HepG2 (cell line): ENCODE measurements around the gene SNX21. TPM values are rescaled to one million over a fixed set of nuclear protein-coding genes. Genes with fewer than 3 reads are reported as not detected.

Source experiments
- ATAC-seq: fragments of 200-7000 bp; cut with Tn5 transposase; 3 replicates; pipeline ENCODE4 v1.9.1; 2020; ENCODE audit warnings: mild to moderate bottlenecking, moderate library complexity
- BruUV-seq: library from RNA; stranded (reverse); fragments of 400-500 nt; replicated peaks from 2 replicates; lab custom pipeline; 2021; lab: Mats Ljungman, UMichigan
- CTCF ChIA-PET: fragments of 300-600 bp; formaldehyde crosslinking; extraction: SDS; loops from one replicate; lab custom pipeline; 2021; ENCODE audit warnings: low total read pairs, inconsistent platforms, low intra/inter-chr PET ratio; lab: Yijun Ruan, JAX
- POLR2A ChIA-PET: fragments of 350-600 bp; sonication (Branson Sonifier 250); formaldehyde crosslinking; loops from one replicate; lab custom pipeline; 2020; ENCODE audit warnings: antibody characterized with exemption, inconsistent platforms; lab: Yijun Ruan, JAX
- DNase-seq: peaks from one replicate; pipeline ENCODE4 v3.0.0-alpha.2; 2015; ENCODE audit warnings: low spot score
- FAIRE-seq: peaks from 3 replicates; lab custom pipeline; 2011; peaks lifted over from hg19 to GRCh38; lab: Jason Lieb, UNC
- H2AFZ ChIP-seq: one replicate; pipeline ENCODE4 v1.6.1; 2011; ENCODE audit warnings: low read length, inconsistent platforms
- H3K27ac ChIP-seq: fragments of 300-600 bp; 3 replicates; pipeline ENCODE4 v1.8.0; 2011; ENCODE audit warnings: mixed run types, mild to moderate bottlenecking, mixed read lengths, low read length, inconsistent platforms; ENCODE audit not compliant: insufficient read depth; ENCODE audit errors: extremely low read length
- H3K27me3 ChIP-seq, 2 experiments: fragments of 200-600 bp in 1 of 2; 2 replicates in 1 of 2; 3 replicates in 1 of 2; pipeline versions ENCODE4 v1.6.0 to v1.8.0; 2011; ENCODE audit warnings: low read length in 2 of 2, mild to moderate bottlenecking in 2 of 2, moderate library complexity in 2 of 2, inconsistent platforms in 1 of 2; ENCODE audit not compliant: insufficient read depth in 2 of 2, control insufficient read depth in 1 of 2
- H3K36me3 ChIP-seq, 2 experiments: fragments of 200-600 bp in 1 of 2; replicated peaks in 1 of 2; 2 replicates in 1 of 2; 3 replicates in 1 of 2; pipeline versions ENCODE4 v1.5.1 to v1.8.0; 2011; ENCODE audit warnings: low read length in 2 of 2, inconsistent platforms in 1 of 2; ENCODE audit not compliant: insufficient read depth in 2 of 2, control insufficient read depth in 1 of 2
- H3K4me1 ChIP-seq: 2 replicates; pipeline ENCODE4 v1.5.1; 2012; ENCODE audit warnings: low read length, inconsistent platforms; ENCODE audit not compliant: insufficient read depth
- H3K4me2 ChIP-seq: 2 replicates; pipeline ENCODE4 v1.6.0; 2011; ENCODE audit warnings: low read depth, low read length, inconsistent platforms
- H3K4me3 ChIP-seq, 3 experiments: fragments of 200-600 bp in 1 of 3; sonication (generic), shearing (Covaris generic) in 1 of 3; replicated peaks in 1 of 3; 2 replicates each; pipeline ENCODE4 v1.5.1; 2011 to 2016; ENCODE audit warnings: low read length in 3 of 3, inconsistent platforms in 2 of 3, low read depth in 2 of 3, mild to moderate bottlenecking in 2 of 3, control low read depth in 1 of 3, mixed read lengths in 1 of 3; ENCODE audit not compliant: insufficient read depth in 1 of 3
- H3K79me2 ChIP-seq: one replicate; pipeline ENCODE4 v1.6.1; 2011; ENCODE audit warnings: low read length, inconsistent platforms; ENCODE audit not compliant: insufficient read depth
- H3K9ac ChIP-seq: 2 replicates; pipeline ENCODE4 v1.6.0; 2011; ENCODE audit warnings: mild to moderate bottlenecking, low read depth, low read length, inconsistent platforms; ENCODE audit not compliant: insufficient read depth
- H3K9me3 ChIP-seq: 2 replicates; pipeline ENCODE4 v1.5.1; 2012; ENCODE audit warnings: mild to moderate bottlenecking, low read length
- H4K20me1 ChIP-seq: 2 replicates; pipeline ENCODE4 v1.6.0; 2011; ENCODE audit warnings: inconsistent platforms, mild to moderate bottlenecking, low read length, moderate library complexity; ENCODE audit not compliant: insufficient read depth
- ARNTL ChIP-seq: sonication (generic); formaldehyde crosslinking; IDR thresholded peaks from 2 replicates; pipeline ENCODE4 v1.4.0; 2020; ENCODE audit warnings: mild to moderate bottlenecking, missing genetic modification reagents
- EHMT2 ChIP-seq: fragments of 200-600 bp; sonication (generic); IDR thresholded peaks from 2 replicates; pipeline ENCODE4 v1.7.0; 2017; ENCODE audit warnings: antibody characterized with exemption, low read depth, low read length, borderline replicate concordance
- ETS1 ChIP-seq: sonication (generic); formaldehyde crosslinking; IDR thresholded peaks from 2 replicates; pipeline ENCODE4 v1.4.0; 2020; ENCODE audit warnings: missing genetic modification reagents
- GTF3A ChIP-seq: sonication (generic); formaldehyde crosslinking; conservative IDR thresholded peaks from 2 replicates; pipeline ENCODE4 v1.4.0; 2020; ENCODE audit warnings: mild to moderate bottlenecking, missing genetic modification reagents
- IKZF4 ChIP-seq: sonication (generic); formaldehyde crosslinking; IDR thresholded peaks from 2 replicates; pipeline ENCODE4 v1.5.1; 2020; ENCODE audit warnings: borderline replicate concordance, mild to moderate bottlenecking, low read depth, missing genetic modification reagents; ENCODE audit errors: not compliant biosample characterization
- KDM3A ChIP-seq: IDR thresholded peaks from 2 replicates; pipeline ENCODE4 v1.6.1; 2018; ENCODE audit warnings: low read depth, missing compliant biosample characterization
- MEIS2 ChIP-seq: sonication (generic); formaldehyde crosslinking; IDR thresholded peaks from 2 replicates; pipeline ENCODE4 v1.9.0; 2021; ENCODE audit warnings: mild to moderate bottlenecking, missing genetic modification reagents
- MZF1 ChIP-seq: sonication (generic); formaldehyde crosslinking; IDR thresholded peaks from 2 replicates; pipeline ENCODE4 v1.8.1; 2023; ENCODE audit warnings: mild to moderate bottlenecking, missing genetic modification reagents, borderline replicate concordance
- PTBP1 ChIP-seq: fragments of 200-400 bp; formaldehyde crosslinking; IDR thresholded peaks from 2 replicates; pipeline ENCODE4 v1.6.1; 2018; ENCODE audit warnings: low read length, low read depth; ENCODE audit not compliant: poor library complexity, severe bottlenecking
- RBM22 ChIP-seq: fragments of 200-400 bp; formaldehyde crosslinking; optimal IDR thresholded peaks from 2 replicates; pipeline ENCODE3; 2017; ENCODE audit warnings: mild to moderate bottlenecking, low read length, moderate library complexity
- ZBTB2 ChIP-seq: sonication (generic); formaldehyde crosslinking; IDR thresholded peaks from 2 replicates; pipeline ENCODE4 v1.8.0; 2022; ENCODE audit warnings: low read depth, missing genetic modification reagents
- ZBTB49 ChIP-seq: sonication (generic); formaldehyde crosslinking; IDR thresholded peaks from 2 replicates; pipeline ENCODE4 v1.4.0; 2020; ENCODE audit warnings: missing genetic modification reagents, borderline replicate concordance
- ZNF33A ChIP-seq: sonication (generic); formaldehyde crosslinking; IDR thresholded peaks from 2 replicates; pipeline ENCODE4 v1.5.1; 2020; ENCODE audit warnings: missing genetic modification reagents, mild to moderate bottlenecking, moderate library complexity, borderline replicate concordance
- ZNF547 ChIP-seq: sonication (generic); formaldehyde crosslinking; IDR thresholded peaks from 2 replicates; pipeline ENCODE4 v1.5.1; 2020; ENCODE audit warnings: mild to moderate bottlenecking, missing genetic modification reagents
- ZSCAN12 ChIP-seq: sonication (generic); formaldehyde crosslinking; IDR thresholded peaks from 2 replicates; pipeline ENCODE4 v1.9.0; 2021; ENCODE audit warnings: mild to moderate bottlenecking, missing genetic modification reagents
- WGBS: methylation state at CpG from one replicate; pipeline ENCODE4 v1.1.6; 2017; ENCODE audit warnings: low lambda C conversion rate; 5-methylcytosine and 5-hydroxymethylcytosine counted together
- in situ Hi-C: cut with HindIII; loops from 2 replicates; pipeline ENCODE4 v1.10.0; 2017; ENCODE audit warnings: low pct_unique_long_range_greater_than_20kb; ENCODE audit not compliant: extremely low pct_ligation_motif_present
- intact Hi-C: fragments of 100-400 bp; cut with micrococcal nuclease; formaldehyde crosslinking; loops from one replicate; pipeline ENCODE4 v1.10.0; 2022; ENCODE audit not compliant: unreplicated experiment
- polyA plus RNA-seq, 8 experiments: library from polyadenylated mRNA; depleted of rRNA in 3 of 8; stranded (reverse) in 7 of 8; unstranded in 1 of 8; fragments of >200 nt; fragmentation: Illumina TruSeq in 4 of 8; extraction: Trizol in 4 of 8; gene quantifications; 2 replicates each; pipeline versions ENCODE4 v1.2.1 to v1.2.3, GENCODE V29; 2011 to 2016; ENCODE audit warnings: low read depth in 4 of 8, missing spikeins in 1 of 8, mixed read lengths in 1 of 8; ENCODE audit not compliant: insufficient read depth in 1 of 8
- total RNA-seq, 5 experiments: library from RNA; depleted of rRNA; stranded (reverse); fragments of >200 nt; fragmentation: Illumina TruSeq; extraction: Trizol; gene quantifications; 2 replicates each; pipeline ENCODE4 v1.2.3, GENCODE V29; 2016; ENCODE audit warnings: low read depth in 1 of 5
- TF ChIP-seq, protein P1 (sequence below): sonication (generic); formaldehyde crosslinking; IDR thresholded peaks from 2 replicates; pipeline ENCODE4 v1.4.0; 2020; ENCODE audit warnings: mild to moderate bottlenecking, missing genetic modification reagents

SNX21 gene
- total and polyA plus RNA-seq, 2 of the 13 experiments (the other 11 are each of a cell fraction or from before 2014, with no cell fraction given), result 7.7 to 12.8 TPM

DNA sequence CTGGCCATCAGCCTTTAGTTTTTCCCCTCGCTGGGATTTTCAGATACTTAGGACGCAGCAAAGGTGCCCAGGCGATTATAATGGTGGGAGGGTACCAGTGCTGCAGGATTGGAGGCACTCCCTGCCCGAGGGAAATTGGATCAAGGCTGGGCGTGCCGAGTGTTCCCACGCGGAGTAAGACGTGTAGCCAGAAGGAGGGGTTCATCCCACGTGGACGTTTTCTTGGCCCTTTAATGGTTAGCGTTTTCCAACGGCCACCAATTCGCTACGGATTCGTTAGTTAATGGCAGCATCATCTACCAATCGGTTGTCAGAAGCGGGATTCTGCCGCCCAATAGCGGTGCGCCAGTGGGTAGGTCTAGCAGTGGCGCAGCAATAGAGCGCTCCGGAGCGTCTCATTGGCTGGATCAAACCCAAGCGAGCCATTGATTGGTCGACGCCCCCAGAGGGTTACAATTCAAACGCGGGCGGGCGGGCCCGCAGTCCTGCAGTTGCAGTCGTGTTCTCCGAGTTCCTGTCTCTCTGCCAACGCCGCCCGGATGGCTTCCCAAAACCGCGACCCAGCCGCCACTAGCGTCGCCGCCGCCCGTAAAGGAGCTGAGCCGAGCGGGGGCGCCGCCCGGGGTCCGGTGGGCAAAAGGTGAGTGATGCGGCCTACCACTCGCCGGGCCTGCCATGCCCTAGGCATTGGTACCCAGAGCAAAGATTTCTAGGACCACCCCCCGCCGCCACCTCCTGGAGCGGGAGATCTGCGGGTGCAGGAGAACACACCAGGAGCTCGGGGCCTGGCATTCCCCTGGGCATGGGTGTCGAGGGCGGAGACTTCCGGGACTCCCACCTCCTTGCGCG, 21.2 kb upstream of the SNX21 start, which contains the start of gene UBE2C (continued):
- TF ChIP-seq RBM22 (peak; percentile 89), PTBP1 (peak; percentile 42), KDM3A (CRISPR knock-in tag) (peak; percentile 12; the same call in 1 of the 2 replicates), ARNTL (CRISPR knock-in tag) (no peak), IKZF4 (CRISPR knock-in tag) (no peak), ETS1 (no peak), ZBTB2 (CRISPR knock-in tag) (peak; percentile 66; the same call in 1 of the 2 replicates)
- TF ChIP-seq, protein P1, sequence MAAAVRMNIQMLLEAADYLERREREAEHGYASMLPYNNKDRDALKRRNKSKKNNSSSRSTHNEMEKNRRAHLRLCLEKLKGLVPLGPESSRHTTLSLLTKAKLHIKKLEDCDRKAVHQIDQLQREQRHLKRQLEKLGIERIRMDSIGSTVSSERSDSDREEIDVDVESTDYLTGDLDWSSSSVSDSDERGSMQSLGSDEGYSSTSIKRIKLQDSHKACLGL (CRISPR knock-in tag), result peak; percentile 72; the same call in 1 of the 2 replicates

DNA sequence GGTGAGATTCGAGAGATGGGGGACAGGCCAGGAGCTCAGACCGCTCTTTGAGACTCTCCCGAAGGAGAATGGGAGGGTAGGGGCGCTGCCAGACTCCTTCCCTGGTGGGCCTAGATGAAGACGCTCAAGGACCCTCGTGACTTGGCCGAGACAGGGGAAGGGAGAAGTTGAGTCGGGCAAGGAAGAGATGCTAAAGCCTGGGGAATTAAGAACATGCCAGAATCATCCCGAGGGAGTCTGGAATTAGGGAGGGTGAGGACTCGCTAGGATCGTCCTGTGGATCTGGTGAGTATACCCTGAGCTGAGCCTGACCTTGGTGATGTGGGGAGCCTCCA, 20.6 kb upstream of the SNX21 start:
- POLR2A ChIA-PET, result interaction anchor here (1.1 kb wide), 1 partner anchor 68 kb away, joined by 5 read pairs; the partner anchor contains the start of gene ZSWIM1
- intact Hi-C loops, result no loop called here
- WGBS, result 26% methylated on average over 11 of the region's 11 CpGs
- 0 out of 2 replicates have a peak, but pooled peaks have one; percentile 28 for TF ChIP-seq ZNF547 (CRISPR knock-in tag)
- 0 out of 2 replicates have a peak, but pooled peaks have one; percentile 30 for TF ChIP-seq GTF3A (CRISPR knock-in tag)
- no peak for TF ChIP-seq ZNF33A (CRISPR knock-in tag)
- no peak for TF ChIP-seq ZSCAN12 (CRISPR knock-in tag)
- no peak for TF ChIP-seq MZF1 (CRISPR knock-in tag)
- TF ChIP-seq EHMT2, result no peak
- TF ChIP-seq MEIS2 (CRISPR knock-in tag), result 0 out of 2 replicates have a peak, but pooled peaks have one; percentile 29
- no peak for TF ChIP-seq ZBTB49 (CRISPR knock-in tag)

More for the DNA sequence above, 20.6 kb upstream of the SNX21 start:
- Histone ChIP-seq H4K20me1 (no peaks in the 10 kb centered on the region), H2AFZ (no peak overlapping the region), H3K4me2 (peak overlapping the region; percentile 78), H3K36me3 (peaks cover 16 to 43% of the 10 kb centered on the region in 2 experiments), H3K27me3 (no peaks in the 10 kb centered on the region), H3K9me3 (no peaks in the 10 kb centered on the region), H3K9ac (peak overlapping the region; percentile 79), H3K27ac (peak overlapping the region; percentile 66), H3K4me1 (peaks cover 30% of the 10 kb centered on the region), H3K4me3 (peak overlapping the region; percentile 67 to 83 (median 81)), H3K79me2 (peaks cover 15% of the 10 kb centered on the region)
- in situ Hi-C loops, result no loop called here
- DNase-seq (no peak), FAIRE-seq (no peak), ATAC-seq (peak; percentile 11)
- BruUV-seq, result TSS peak; percentile 69
- CTCF ChIA-PET, result no interaction called here
